H1 (cell line): ENCODE measurements around the gene PLCB4. TPM values are rescaled to one million over a fixed set of nuclear protein-coding genes. Genes with fewer than 3 reads are reported as not detected.
A peak's percentile ranks its signal among the peaks of the same experiment; 100 is the strongest.

ENCODE experiments used
- CTCF ChIA-PET: fragments of 300-600 bp; sonication (Branson Sonifier 250); formaldehyde crosslinking; loops from one replicate; lab custom pipeline; 2021; ENCODE audit not compliant: partially characterized antibody; lab: Charles Lee
- POLR2A ChIA-PET: fragments of 300-600 bp; sonication (Branson Sonifier 250); formaldehyde crosslinking; loops from one replicate; lab custom pipeline; 2021; ENCODE audit warnings: inconsistent platforms; ENCODE audit not compliant: partially characterized antibody; lab: Charles Lee
- DNase-seq, 2 experiments: peaks; one replicate each; pipeline versions ENCODE4 v3.0.0 to v3.0.0-alpha.2; 2010 to 2022; ENCODE audit warnings: low spot score in 2 of 2, low read depth in 1 of 2, mixed read lengths in 1 of 2
- FAIRE-seq: peaks from 2 replicates; lab custom pipeline; 2011; peaks lifted over from hg19 to GRCh38; lab: Jason Lieb, UNC
- H2AFZ ChIP-seq: 2 replicates; pipeline ENCODE4 v1.8.1; 2012; ENCODE audit warnings: low read length, inconsistent platforms
- H2AK5ac ChIP-seq: 2 replicates; pipeline ENCODE4 v1.6.1; 2013; ENCODE audit warnings: low read depth, low read length
- H2BK120ac ChIP-seq: replicated peaks from 2 replicates; pipeline ENCODE3; 2013; ENCODE audit warnings: low read depth, low read length, inconsistent platforms
- H2BK12ac ChIP-seq: 2 replicates; pipeline ENCODE4 v1.6.1; 2013; ENCODE audit warnings: low read depth, low read length
- H2BK15ac ChIP-seq: 2 replicates; pipeline ENCODE4 v1.6.1; 2013; ENCODE audit warnings: low read length
- H2BK20ac ChIP-seq: 2 replicates; pipeline ENCODE4 v1.6.1; 2013; ENCODE audit warnings: low read length
- H2BK5ac ChIP-seq: 2 replicates; pipeline ENCODE4 v1.6.1; 2013; ENCODE audit warnings: low read depth, low read length
- H3K14ac ChIP-seq: 2 replicates; pipeline ENCODE4 v1.6.1; 2013; ENCODE audit warnings: inconsistent platforms; ENCODE audit not compliant: insufficient read length
- H3K18ac ChIP-seq: 2 replicates; pipeline ENCODE4 v1.6.1; 2013; ENCODE audit warnings: low read length; ENCODE audit errors: extremely low read depth
- H3K23ac ChIP-seq: 2 replicates; pipeline ENCODE4 v1.6.1; 2013; ENCODE audit warnings: inconsistent platforms; ENCODE audit not compliant: insufficient read length
- H3K23me2 ChIP-seq: 2 replicates; pipeline ENCODE4 v1.6.1; 2013; ENCODE audit warnings: low read depth, low read length
- H3K27ac ChIP-seq: 2 replicates; pipeline ENCODE4 v1.6.1; 2011; ENCODE audit warnings: low read depth, low read length, inconsistent platforms
- H3K27me3 ChIP-seq, 4 experiments: replicated peaks in 1 of 4; 1 replicate in 1 of 4; 2 replicates in 3 of 4; pipeline versions ENCODE4 v1.6.1 to v1.8.1; 2011 to 2013; ENCODE audit warnings: low read length in 3 of 4, mild to moderate bottlenecking in 3 of 4, inconsistent platforms in 2 of 4, mixed read lengths in 2 of 4, moderate library complexity in 1 of 4; ENCODE audit not compliant: control insufficient read depth in 3 of 4, insufficient read depth in 3 of 4; ENCODE audit errors: extremely low read depth in 1 of 4
- H3K36me3 ChIP-seq, 4 experiments: 2 replicates each; pipeline versions ENCODE4 v1.6.1 to v1.8.1; 2011 to 2013; ENCODE audit warnings: mild to moderate bottlenecking in 4 of 4, low read length in 3 of 4, moderate library complexity in 2 of 4, control low read depth in 1 of 4, inconsistent platforms in 1 of 4; ENCODE audit not compliant: insufficient read depth in 4 of 4, control insufficient read depth in 2 of 4
- H3K4ac ChIP-seq: replicated peaks from 2 replicates; pipeline ENCODE3; 2013; ENCODE audit warnings: low read length, low read depth, mixed read lengths, inconsistent platforms; ENCODE audit not compliant: insufficient read length
- H3K4me1 ChIP-seq, 4 experiments: replicated peaks in 1 of 4; 1 replicate in 1 of 4; 2 replicates in 3 of 4; pipeline versions ENCODE4 v1.6.1 to v1.8.1; 2011 to 2013; ENCODE audit warnings: low read length in 3 of 4, inconsistent platforms in 2 of 4, mixed read lengths in 1 of 4; ENCODE audit not compliant: insufficient read depth in 4 of 4, control insufficient read depth in 3 of 4
- H3K4me2 ChIP-seq, 2 experiments: 2 replicates each; pipeline versions ENCODE4 v1.6.1 to v1.8.1; 2011 to 2013; ENCODE audit warnings: low read depth in 2 of 2, low read length in 2 of 2, control low read depth in 1 of 2, inconsistent platforms in 1 of 2, mild to moderate bottlenecking in 1 of 2; ENCODE audit not compliant: insufficient read depth in 1 of 2
- H3K4me3 ChIP-seq, 4 experiments: fragments of 200-600, 300-600 bp in 1 of 4; sonication (generic), shearing (Covaris generic), sonication (Bioruptor Twin) in 1 of 4; 2 replicates each; pipeline versions ENCODE4 v1.5.1 to v1.8.1; 2011 to 2016; ENCODE audit warnings: low read length in 4 of 4, low read depth in 3 of 4, control low read depth in 2 of 4, inconsistent platforms in 2 of 4, mild to moderate bottlenecking in 2 of 4, mixed read lengths in 1 of 4, moderate library complexity in 1 of 4; ENCODE audit not compliant: insufficient read depth in 2 of 4; ENCODE audit errors: extremely low read depth in 1 of 4
- H3K56ac ChIP-seq: replicated peaks from 2 replicates; pipeline ENCODE3; 2013; ENCODE audit warnings: low read depth, mild to moderate bottlenecking, mixed read lengths, low read length, inconsistent platforms; ENCODE audit not compliant: insufficient read length
- H3K79me1 ChIP-seq: 2 replicates; pipeline ENCODE4 v1.6.1; 2013; ENCODE audit warnings: low read depth, low read length, control low read depth
- H3K79me2 ChIP-seq, 2 experiments: 2 replicates each; pipeline versions ENCODE4 v1.6.1 to v1.8.1; 2012 to 2013; ENCODE audit warnings: low read length in 2 of 2, mild to moderate bottlenecking in 2 of 2, inconsistent platforms in 1 of 2; ENCODE audit not compliant: insufficient read depth in 2 of 2, control insufficient read depth in 1 of 2
- H3K9ac ChIP-seq, 4 experiments: replicated peaks in 1 of 4; 1 replicate in 1 of 4; 2 replicates in 3 of 4; pipeline versions ENCODE4 v1.6.1 to v1.8.1; 2011 to 2013; ENCODE audit warnings: low read depth in 3 of 4, low read length in 3 of 4, control low read depth in 2 of 4, mild to moderate bottlenecking in 2 of 4, moderate library complexity in 2 of 4, inconsistent platforms in 1 of 4; ENCODE audit errors: extremely low read depth in 1 of 4
- H3K9me3 ChIP-seq, 2 experiments: 2 replicates each; pipeline versions ENCODE4 v1.6.1 to v1.8.1; 2012 to 2013; ENCODE audit warnings: mild to moderate bottlenecking in 2 of 2, moderate library complexity in 2 of 2, control low read depth in 1 of 2, inconsistent platforms in 1 of 2, low read depth in 1 of 2, low read length in 1 of 2, mixed read lengths in 1 of 2; ENCODE audit not compliant: insufficient read depth in 2 of 2
- H4K20me1 ChIP-seq, 2 experiments: replicated peaks in 1 of 2; 2 replicates each; pipeline versions ENCODE3 to v1.8.1; 2011 to 2013; ENCODE audit warnings: inconsistent platforms in 2 of 2, low read length in 2 of 2, mild to moderate bottlenecking in 1 of 2; ENCODE audit not compliant: insufficient read depth in 2 of 2, control insufficient read depth in 1 of 2
- H4K5ac ChIP-seq: 2 replicates; pipeline ENCODE4 v1.6.1; 2013; ENCODE audit warnings: low read length, low read depth, mixed read lengths, inconsistent platforms; ENCODE audit not compliant: insufficient read length
- H4K8ac ChIP-seq: 2 replicates; pipeline ENCODE4 v1.8.0; 2013; ENCODE audit warnings: mild to moderate bottlenecking, moderate library complexity, low read length, inconsistent platforms; ENCODE audit not compliant: insufficient read depth; ENCODE audit errors: extremely low read depth
- H4K91ac ChIP-seq: replicated peaks from 2 replicates; pipeline ENCODE3; 2013; ENCODE audit warnings: low read length, mixed read lengths, inconsistent platforms; ENCODE audit not compliant: insufficient read length
- CEBPB ChIP-seq: IDR thresholded peaks from 2 replicates; pipeline ENCODE4 v1.6.1; 2012; ENCODE audit warnings: low read depth, low read length
- JUN ChIP-seq: IDR thresholded peaks from 2 replicates; pipeline ENCODE4 v1.6.1; 2011; ENCODE audit warnings: low read depth, mild to moderate bottlenecking, improper control_type of control experiment, low read length
- MAFK ChIP-seq: IDR thresholded peaks from 2 replicates; pipeline ENCODE4 v1.6.1; 2012; ENCODE audit warnings: low read depth, mild to moderate bottlenecking, improper control_type of control experiment, low read length
- TAF1 ChIP-seq: IDR thresholded peaks from 2 replicates; pipeline ENCODE4 v1.6.1; 2011; ENCODE audit warnings: mild to moderate bottlenecking, low read depth, low read length
- WGBS, 2 experiments: shearing (Covaris generic) in 1 of 2; methylation state at CpG; one replicate each; pipeline versions ENCODE4 v1.1.6 to v1.1.7; 2013 to 2015; ENCODE audit warnings: low lambda C conversion rate in 2 of 2, mixed read lengths in 2 of 2, inconsistent platforms in 1 of 2, low coverage in 1 of 2, missing lambda C conversion rate in 1 of 2; ENCODE audit not compliant: insufficient replicate concordance in 2 of 2, insufficient coverage in 1 of 2, insufficient read length in 1 of 2; ENCODE audit errors: extremely low coverage in 1 of 2, missing lambda C conversion rate in 1 of 2; 5-methylcytosine and 5-hydroxymethylcytosine counted together
- polyA plus RNA-seq, 7 experiments: library from polyadenylated mRNA; depleted of rRNA in 3 of 7; stranded (reverse) in 5 of 7; unstranded in 2 of 7; fragments of >200 nt in 5 of 7; fragments of 200-250 nt in 2 of 7; gene quantifications; 1 replicate in 5 of 7; 2 replicates in 1 of 7; 4 replicates in 1 of 7; pipeline versions ENCODE4 v1.2.1 to v1.2.3, GENCODE V29; 2011 to 2013; ENCODE audit warnings: missing spikeins in 2 of 7, mixed read lengths in 2 of 7
- total RNA-seq: library from RNA; stranded (reverse); fragmentation: NEBNext Ultra II Directional; extraction: Animal tissue kit (Norgen Biotek cat#: 25700); gene quantifications from 2 replicates; pipeline ENCODE4 v1.2.1, GENCODE V29; 2021

PLCB4 gene
- total and polyA plus RNA-seq, 2 of the 8 experiments (the other 6 are each of a cell fraction or from before 2014, with no cell fraction given) = 3.2 to 14.1 TPM

- Histone ChIP-seq H3K4me2 (no peak overlapping the region), H2BK15ac (no peak overlapping the region), H3K79me2 (no peaks in the 10 kb centered on the region), H2BK120ac (no peak overlapping the region), H4K20me1 (no peaks in the 10 kb centered on the region), H3K9me3 (0 out of 4 replicates have a peak, but pooled peaks cover 0 to 5% of the 10 kb centered on the region in 2 experiments), H3K18ac (no peak overlapping the region), H3K23ac (no peak overlapping the region), H3K56ac (no peak overlapping the region), H3K9ac (no peak overlapping the region), H3K14ac (no peak overlapping the region), H2BK5ac (no peak overlapping the region), H3K4me3 (no peak overlapping the region), H3K23me2 (no peaks in the 10 kb centered on the region), H3K4ac (no peak overlapping the region), H2BK20ac (no peak overlapping the region), H2BK12ac (no peak overlapping the region), H2AK5ac (no peak overlapping the region), H4K5ac (no peak overlapping the region), H4K91ac (no peak overlapping the region), H3K4me1 (no peaks in the 10 kb centered on the region), H4K8ac (no peak overlapping the region), H3K27me3 (no peaks in the 10 kb centered on the region), H3K79me1 (no peaks in the 10 kb centered on the region), H3K36me3 (no peaks in the 10 kb centered on the region), H2AFZ (peak overlapping the region; percentile 79; the same call in 1 of the 2 replicates), H3K27ac (no peak overlapping the region)
- 83% methylated on average over 5 of the region's 5 CpGs; no CpG with 5 or more reads in 1 of the 2 experiments for WGBS, 2 experiments
- ChIA-PET POLR2A (no interaction called here), CTCF (interaction anchor here (2.4 kb wide), 1 partner anchor 10 kb away, joined by 6 read pairs; no protein-coding TSS in a partner anchor)
- TF ChIP-seq CEBPB (no peak), JUN (no peak), MAFK (0 out of 2 replicates have a peak, but pooled peaks have one; percentile 24), TAF1 (no peak)
- no peak for FAIRE-seq
- DNase-seq = no peak
Measured at GRCh38 chr20:9043364-9043763, 25.5 kb upstream of the PLCB4 start.
